PFSK-1 (cell line): Measurements from ENCODE around the gene TMEM170B.

Experiments
- POLR2AphosphoS5 ChIP-seq: IDR thresholded peaks from 2 replicates; pipeline ENCODE4 v1.6.1; 2012; ENCODE audit warnings: low read depth, mild to moderate bottlenecking, control low read depth, low read length, moderate library complexity
- TAF1 ChIP-seq: IDR thresholded peaks from 2 replicates; pipeline ENCODE4 v1.6.1; 2012; ENCODE audit warnings: low read length, control low read depth, borderline replicate concordance; ENCODE audit not compliant: insufficient read depth

GRCh38 chr6:11584244-11584643 is 46.7 kb downstream of the TMEM170B start:
- TF ChIP-seq TAF1 (no peak), POLR2AphosphoS5 (no peak)
